Uterine smooth muscle cell (primary cell): ENCODE data around the gene CCT4. TPM values are rescaled to one million over a fixed set of nuclear protein-coding genes. Genes with fewer than 3 reads are reported as not detected.

Source experiments
- total RNA-seq: library from RNA; depleted of rRNA; stranded (reverse); fragments of >200 nt; gene quantifications from 2 replicates; pipeline ENCODE4 v1.2.3, GENCODE V29; 2014

CCT4 gene
- 211 and 271 TPM in 2 replicates for total RNA-seq

DNA sequence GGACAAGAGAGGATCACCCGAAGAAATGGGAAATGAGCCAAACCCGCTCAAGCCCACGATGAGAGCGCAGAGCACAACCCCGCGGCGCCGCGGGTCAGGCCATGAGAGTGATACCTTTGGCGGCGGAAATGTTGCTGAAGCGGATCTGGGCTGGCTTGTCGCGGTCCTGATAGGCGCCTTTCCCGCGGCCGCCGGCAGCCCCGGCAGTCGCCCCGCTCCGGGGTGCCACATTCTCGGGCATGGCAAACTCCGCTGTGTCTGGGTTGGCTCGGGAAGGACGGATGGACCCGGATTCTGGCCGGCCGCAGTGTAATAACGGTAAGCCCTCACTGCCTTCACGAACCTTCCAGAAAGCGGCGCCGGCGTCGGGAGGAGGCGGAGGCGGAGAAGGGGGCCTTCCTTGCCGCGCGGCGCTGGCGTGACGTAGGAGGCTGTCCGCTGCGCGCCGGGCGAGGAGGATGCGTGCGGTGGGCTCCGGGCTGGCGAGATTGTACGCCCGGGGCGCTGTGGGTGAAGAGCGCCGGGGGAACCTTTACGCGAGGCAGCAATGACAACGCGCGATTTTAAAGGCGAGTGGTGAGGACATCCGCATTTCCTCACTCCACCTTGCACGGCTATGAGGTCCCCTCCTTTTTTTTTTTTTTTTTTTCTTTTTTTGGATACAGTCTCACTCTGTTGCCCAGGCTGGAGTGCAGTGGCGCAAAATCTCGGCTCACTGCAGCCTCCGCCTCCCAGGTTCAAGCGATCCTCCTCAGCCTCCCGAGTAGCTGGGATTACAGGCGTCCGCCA, at the start of gene CCT4:
CCT4 (minus strand) TSS at position 390 of the 789 bp plus-strand sequence; CDS start at position 241, 149 bp downstream.

DNA sequence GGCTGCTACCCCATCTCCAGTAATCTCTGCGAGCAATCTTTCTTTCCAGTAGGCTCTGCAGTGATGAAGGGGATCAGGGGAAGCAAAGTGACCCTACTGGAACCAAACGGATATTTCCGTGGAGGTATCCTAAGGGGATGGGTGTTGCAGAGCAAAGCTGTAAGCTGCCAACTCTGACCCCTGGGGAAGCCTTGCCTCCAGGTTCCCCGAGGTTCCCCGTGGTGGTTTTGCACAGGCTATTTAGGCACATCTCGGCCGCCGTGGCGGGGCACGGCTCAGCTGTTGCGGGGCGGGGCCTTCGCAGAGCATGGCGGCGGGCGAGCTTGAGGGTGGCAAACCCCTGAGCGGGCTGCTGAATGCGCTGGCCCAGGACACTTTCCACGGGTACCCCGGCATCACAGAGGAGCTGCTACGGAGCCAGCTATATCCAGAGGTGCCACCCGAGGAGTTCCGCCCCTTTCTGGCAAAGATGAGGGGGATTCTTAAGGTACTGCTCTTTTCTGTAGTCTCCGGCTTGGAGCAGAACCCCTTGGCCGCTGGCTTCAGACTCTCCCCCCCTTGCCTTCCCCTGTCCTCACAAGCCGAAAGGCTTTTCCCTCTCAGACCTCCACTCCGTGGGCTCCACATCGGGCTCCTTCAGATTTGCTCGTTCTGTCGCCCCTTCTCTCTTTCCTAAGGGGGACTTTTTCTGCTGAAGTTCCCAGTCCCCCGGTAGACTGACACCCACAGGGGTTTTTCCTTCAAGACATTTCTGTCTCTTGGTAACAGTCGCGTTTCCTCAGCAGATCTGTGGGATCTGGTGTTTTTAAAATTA, 17.1 kb upstream of the CCT4 start, which contains the start of gene COMMD1:
COMMD1 (plus strand) TSS at position 303 of the 814 bp plus-strand sequence; CDS start at position 308, 5 bp downstream.

DNA sequence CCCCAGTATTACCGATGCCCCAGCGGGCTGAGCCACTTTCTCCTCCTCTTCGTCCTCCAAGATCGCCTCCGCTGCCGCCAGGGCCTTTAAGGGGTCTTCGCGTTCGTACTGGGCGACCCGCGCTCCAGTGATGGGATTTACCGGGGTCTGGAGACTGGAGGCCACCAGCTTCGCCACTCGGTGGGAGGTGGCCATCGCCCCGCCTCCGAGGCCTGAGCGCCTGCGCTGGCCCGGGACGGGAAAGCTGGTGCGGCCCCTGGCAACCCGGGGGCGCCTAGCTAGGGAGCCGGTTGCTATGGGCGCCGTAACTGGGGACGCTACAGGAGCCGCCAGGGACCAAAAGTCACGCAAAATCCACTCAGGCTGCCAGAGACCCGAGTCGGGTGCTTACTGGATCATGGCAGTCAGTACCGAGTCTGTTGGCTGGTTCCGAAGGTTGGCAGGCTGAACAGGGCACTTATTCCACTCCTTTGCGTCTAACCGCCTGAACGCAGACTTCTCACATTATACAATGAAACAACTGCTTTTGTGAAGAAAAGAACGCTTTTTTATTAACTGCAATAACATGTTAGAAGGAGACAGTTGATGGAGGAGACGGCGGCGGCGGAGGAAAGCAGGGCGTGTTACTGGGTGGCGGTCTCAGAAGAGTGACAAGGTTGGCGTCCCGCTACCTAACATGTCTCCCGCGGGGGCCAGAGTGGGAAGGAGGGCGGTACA, 34.5 kb downstream of the CCT4 start, which contains the start of gene FAM161A:
FAM161A (minus strand) TSS at position 214 of the 717 bp plus-strand sequence; CDS start at position 195, 19 bp downstream.

Other genes with a start within 250 kb of the CCT4 start
- 3.9 and 4.4 TPM in 2 replicates for gene FAM161A, start 34.6 kb downstream of the CCT4 start, total RNA-seq
- gene COMMD1, start 17.0 kb upstream of the CCT4 start, total RNA-seq = 42.8 and 44.5 TPM in 2 replicates